H1 (cell line): ENCODE results near the gene HELT. TPM values are rescaled to one million over a fixed set of nuclear protein-coding genes. Genes with fewer than 3 reads are reported as not detected.

Experiments
- CTCF ChIA-PET: fragments of 300-600 bp; sonication (Branson Sonifier 250); formaldehyde crosslinking; loops from one replicate; lab custom pipeline; 2021; ENCODE audit not compliant: partially characterized antibody; lab: Charles Lee
- POLR2A ChIA-PET: fragments of 300-600 bp; sonication (Branson Sonifier 250); formaldehyde crosslinking; loops from one replicate; lab custom pipeline; 2021; ENCODE audit warnings: inconsistent platforms; ENCODE audit not compliant: partially characterized antibody; lab: Charles Lee
- DNase-seq, 2 experiments: peaks; one replicate each; pipeline versions ENCODE4 v3.0.0 to v3.0.0-alpha.2; 2010 to 2022; ENCODE audit warnings: low spot score in 2 of 2, low read depth in 1 of 2, mixed read lengths in 1 of 2
- FAIRE-seq: peaks from 2 replicates; lab custom pipeline; 2011; peaks lifted over from hg19 to GRCh38; lab: Jason Lieb, UNC
- H2AFZ ChIP-seq: 2 replicates; pipeline ENCODE4 v1.8.1; 2012; ENCODE audit warnings: low read length, inconsistent platforms
- H2AK5ac ChIP-seq: 2 replicates; pipeline ENCODE4 v1.6.1; 2013; ENCODE audit warnings: low read depth, low read length
- H2BK120ac ChIP-seq: replicated peaks from 2 replicates; pipeline ENCODE3; 2013; ENCODE audit warnings: low read depth, low read length, inconsistent platforms
- H2BK12ac ChIP-seq: 2 replicates; pipeline ENCODE4 v1.6.1; 2013; ENCODE audit warnings: low read depth, low read length
- H2BK15ac ChIP-seq: 2 replicates; pipeline ENCODE4 v1.6.1; 2013; ENCODE audit warnings: low read length
- H2BK20ac ChIP-seq: 2 replicates; pipeline ENCODE4 v1.6.1; 2013; ENCODE audit warnings: low read length
- H2BK5ac ChIP-seq: 2 replicates; pipeline ENCODE4 v1.6.1; 2013; ENCODE audit warnings: low read depth, low read length
- H3K14ac ChIP-seq: 2 replicates; pipeline ENCODE4 v1.6.1; 2013; ENCODE audit warnings: inconsistent platforms; ENCODE audit not compliant: insufficient read length
- H3K18ac ChIP-seq: 2 replicates; pipeline ENCODE4 v1.6.1; 2013; ENCODE audit warnings: low read length; ENCODE audit errors: extremely low read depth
- H3K23ac ChIP-seq: 2 replicates; pipeline ENCODE4 v1.6.1; 2013; ENCODE audit warnings: inconsistent platforms; ENCODE audit not compliant: insufficient read length
- H3K23me2 ChIP-seq: 2 replicates; pipeline ENCODE4 v1.6.1; 2013; ENCODE audit warnings: low read depth, low read length
- H3K27ac ChIP-seq: 2 replicates; pipeline ENCODE4 v1.6.1; 2011; ENCODE audit warnings: low read depth, low read length, inconsistent platforms
- H3K27me3 ChIP-seq, 4 experiments: replicated peaks in 1 of 4; 1 replicate in 1 of 4; 2 replicates in 3 of 4; pipeline versions ENCODE4 v1.6.1 to v1.8.1; 2011 to 2013; ENCODE audit warnings: low read length in 3 of 4, mild to moderate bottlenecking in 3 of 4, inconsistent platforms in 2 of 4, mixed read lengths in 2 of 4, moderate library complexity in 1 of 4; ENCODE audit not compliant: control insufficient read depth in 3 of 4, insufficient read depth in 3 of 4; ENCODE audit errors: extremely low read depth in 1 of 4
- H3K36me3 ChIP-seq, 4 experiments: 2 replicates each; pipeline versions ENCODE4 v1.6.1 to v1.8.1; 2011 to 2013; ENCODE audit warnings: mild to moderate bottlenecking in 4 of 4, low read length in 3 of 4, moderate library complexity in 2 of 4, control low read depth in 1 of 4, inconsistent platforms in 1 of 4; ENCODE audit not compliant: insufficient read depth in 4 of 4, control insufficient read depth in 2 of 4
- H3K4ac ChIP-seq: replicated peaks from 2 replicates; pipeline ENCODE3; 2013; ENCODE audit warnings: low read length, low read depth, mixed read lengths, inconsistent platforms; ENCODE audit not compliant: insufficient read length
- H3K4me1 ChIP-seq, 4 experiments: replicated peaks in 1 of 4; 1 replicate in 1 of 4; 2 replicates in 3 of 4; pipeline versions ENCODE4 v1.6.1 to v1.8.1; 2011 to 2013; ENCODE audit warnings: low read length in 3 of 4, inconsistent platforms in 2 of 4, mixed read lengths in 1 of 4; ENCODE audit not compliant: insufficient read depth in 4 of 4, control insufficient read depth in 3 of 4
- H3K4me2 ChIP-seq, 2 experiments: 2 replicates each; pipeline versions ENCODE4 v1.6.1 to v1.8.1; 2011 to 2013; ENCODE audit warnings: low read depth in 2 of 2, low read length in 2 of 2, control low read depth in 1 of 2, inconsistent platforms in 1 of 2, mild to moderate bottlenecking in 1 of 2; ENCODE audit not compliant: insufficient read depth in 1 of 2
- H3K4me3 ChIP-seq, 4 experiments: fragments of 200-600, 300-600 bp in 1 of 4; sonication (generic), shearing (Covaris generic), sonication (Bioruptor Twin) in 1 of 4; 2 replicates each; pipeline versions ENCODE4 v1.5.1 to v1.8.1; 2011 to 2016; ENCODE audit warnings: low read length in 4 of 4, low read depth in 3 of 4, control low read depth in 2 of 4, inconsistent platforms in 2 of 4, mild to moderate bottlenecking in 2 of 4, mixed read lengths in 1 of 4, moderate library complexity in 1 of 4; ENCODE audit not compliant: insufficient read depth in 2 of 4; ENCODE audit errors: extremely low read depth in 1 of 4
- H3K56ac ChIP-seq: replicated peaks from 2 replicates; pipeline ENCODE3; 2013; ENCODE audit warnings: low read depth, mild to moderate bottlenecking, mixed read lengths, low read length, inconsistent platforms; ENCODE audit not compliant: insufficient read length
- H3K79me1 ChIP-seq: 2 replicates; pipeline ENCODE4 v1.6.1; 2013; ENCODE audit warnings: low read depth, low read length, control low read depth
- H3K79me2 ChIP-seq, 2 experiments: 2 replicates each; pipeline versions ENCODE4 v1.6.1 to v1.8.1; 2012 to 2013; ENCODE audit warnings: low read length in 2 of 2, mild to moderate bottlenecking in 2 of 2, inconsistent platforms in 1 of 2; ENCODE audit not compliant: insufficient read depth in 2 of 2, control insufficient read depth in 1 of 2
- H3K9ac ChIP-seq, 4 experiments: replicated peaks in 1 of 4; 1 replicate in 1 of 4; 2 replicates in 3 of 4; pipeline versions ENCODE4 v1.6.1 to v1.8.1; 2011 to 2013; ENCODE audit warnings: low read depth in 3 of 4, low read length in 3 of 4, control low read depth in 2 of 4, mild to moderate bottlenecking in 2 of 4, moderate library complexity in 2 of 4, inconsistent platforms in 1 of 4; ENCODE audit errors: extremely low read depth in 1 of 4
- H3K9me3 ChIP-seq, 2 experiments: 2 replicates each; pipeline versions ENCODE4 v1.6.1 to v1.8.1; 2012 to 2013; ENCODE audit warnings: mild to moderate bottlenecking in 2 of 2, moderate library complexity in 2 of 2, control low read depth in 1 of 2, inconsistent platforms in 1 of 2, low read depth in 1 of 2, low read length in 1 of 2, mixed read lengths in 1 of 2; ENCODE audit not compliant: insufficient read depth in 2 of 2
- H4K20me1 ChIP-seq, 2 experiments: replicated peaks in 1 of 2; 2 replicates each; pipeline versions ENCODE3 to v1.8.1; 2011 to 2013; ENCODE audit warnings: inconsistent platforms in 2 of 2, low read length in 2 of 2, mild to moderate bottlenecking in 1 of 2; ENCODE audit not compliant: insufficient read depth in 2 of 2, control insufficient read depth in 1 of 2
- H4K5ac ChIP-seq: 2 replicates; pipeline ENCODE4 v1.6.1; 2013; ENCODE audit warnings: low read length, low read depth, mixed read lengths, inconsistent platforms; ENCODE audit not compliant: insufficient read length
- H4K8ac ChIP-seq: 2 replicates; pipeline ENCODE4 v1.8.0; 2013; ENCODE audit warnings: mild to moderate bottlenecking, moderate library complexity, low read length, inconsistent platforms; ENCODE audit not compliant: insufficient read depth; ENCODE audit errors: extremely low read depth
- H4K91ac ChIP-seq: replicated peaks from 2 replicates; pipeline ENCODE3; 2013; ENCODE audit warnings: low read length, mixed read lengths, inconsistent platforms; ENCODE audit not compliant: insufficient read length
- ASH2L ChIP-seq: fragments of 200-600, 300-600 bp; sonication (generic); IDR thresholded peaks from one replicate; pipeline ENCODE4 v1.7.1; 2017; ENCODE audit warnings: low read length
- HDAC2 ChIP-seq, 2 experiments: fragments of 300-600 bp in 1 of 2; sonication (generic) in 1 of 2; IDR thresholded peaks; 2 replicates each; pipeline ENCODE4 v1.6.1; 2011 to 2012; ENCODE audit warnings: low read depth in 2 of 2, low read length in 2 of 2, mild to moderate bottlenecking in 2 of 2, moderate library complexity in 2 of 2, borderline replicate concordance in 1 of 2, inconsistent platforms in 1 of 2
- KDM4A ChIP-seq: IDR thresholded peaks from one replicate; pipeline ENCODE4 v1.7.1; 2012; ENCODE audit warnings: low read depth, mild to moderate bottlenecking, moderate library complexity, low read length, inconsistent platforms; ENCODE audit not compliant: severe bottlenecking
- RNF2 ChIP-seq: fragments of 200-900, 300-1000 bp; sonication (generic); IDR thresholded peaks from 2 replicates; pipeline ENCODE4 v1.7.1; 2016; ENCODE audit warnings: borderline replicate concordance, low read depth, mild to moderate bottlenecking, antibody characterized with exemption, low read length; ENCODE audit not compliant: poor library complexity, severe bottlenecking; ENCODE audit errors: missing control alignments
- SP2 ChIP-seq: IDR thresholded peaks from 2 replicates; pipeline ENCODE4 v1.6.1; 2012; ENCODE audit warnings: mild to moderate bottlenecking, low read length, inconsistent platforms
- SUZ12 ChIP-seq: fragments of 200-600 bp; sonication (generic); IDR thresholded peaks from 2 replicates; pipeline ENCODE4 v1.6.1; 2012; ENCODE audit warnings: mild to moderate bottlenecking, inconsistent platforms, low read length, moderate library complexity, mixed read lengths
- TBP ChIP-seq: IDR thresholded peaks from 2 replicates; pipeline ENCODE4 v1.6.1; 2011; ENCODE audit warnings: low read depth, low read length, improper control_type of control experiment
- TCF12 ChIP-seq: IDR thresholded peaks from 2 replicates; pipeline ENCODE4 v1.6.1; 2011; ENCODE audit warnings: low read depth, mild to moderate bottlenecking, low read length
- TEAD4 ChIP-seq: IDR thresholded peaks from 2 replicates; pipeline ENCODE4 v1.6.1; 2012; ENCODE audit warnings: low read depth, low read length, inconsistent platforms, mixed read lengths
- WGBS, 2 experiments: shearing (Covaris generic) in 1 of 2; methylation state at CpG; one replicate each; pipeline versions ENCODE4 v1.1.6 to v1.1.7; 2013 to 2015; ENCODE audit warnings: low lambda C conversion rate in 2 of 2, mixed read lengths in 2 of 2, inconsistent platforms in 1 of 2, low coverage in 1 of 2, missing lambda C conversion rate in 1 of 2; ENCODE audit not compliant: insufficient replicate concordance in 2 of 2, insufficient coverage in 1 of 2, insufficient read length in 1 of 2; ENCODE audit errors: extremely low coverage in 1 of 2, missing lambda C conversion rate in 1 of 2; 5-methylcytosine and 5-hydroxymethylcytosine counted together
- polyA plus RNA-seq, 7 experiments: library from polyadenylated mRNA; depleted of rRNA in 3 of 7; stranded (reverse) in 5 of 7; unstranded in 2 of 7; fragments of >200 nt in 5 of 7; fragments of 200-250 nt in 2 of 7; gene quantifications; 1 replicate in 5 of 7; 2 replicates in 1 of 7; 4 replicates in 1 of 7; pipeline versions ENCODE4 v1.2.1 to v1.2.3, GENCODE V29; 2011 to 2013; ENCODE audit warnings: missing spikeins in 2 of 7, mixed read lengths in 2 of 7
- total RNA-seq: library from RNA; stranded (reverse); fragmentation: NEBNext Ultra II Directional; extraction: Animal tissue kit (Norgen Biotek cat#: 25700); gene quantifications from 2 replicates; pipeline ENCODE4 v1.2.1, GENCODE V29; 2021
- TF ChIP-seq, protein P1 (sequence below): IDR thresholded peaks from 2 replicates; pipeline ENCODE4 v1.6.1; 2011; ENCODE audit warnings: low read depth, mild to moderate bottlenecking, low read length; ENCODE audit not compliant: insufficient read depth

HELT gene
- total and polyA plus RNA-seq, 2 of the 8 experiments (the other 6 are each of a cell fraction or from before 2014, with no cell fraction given) = 0.32 to 0.35 TPM

DNA sequence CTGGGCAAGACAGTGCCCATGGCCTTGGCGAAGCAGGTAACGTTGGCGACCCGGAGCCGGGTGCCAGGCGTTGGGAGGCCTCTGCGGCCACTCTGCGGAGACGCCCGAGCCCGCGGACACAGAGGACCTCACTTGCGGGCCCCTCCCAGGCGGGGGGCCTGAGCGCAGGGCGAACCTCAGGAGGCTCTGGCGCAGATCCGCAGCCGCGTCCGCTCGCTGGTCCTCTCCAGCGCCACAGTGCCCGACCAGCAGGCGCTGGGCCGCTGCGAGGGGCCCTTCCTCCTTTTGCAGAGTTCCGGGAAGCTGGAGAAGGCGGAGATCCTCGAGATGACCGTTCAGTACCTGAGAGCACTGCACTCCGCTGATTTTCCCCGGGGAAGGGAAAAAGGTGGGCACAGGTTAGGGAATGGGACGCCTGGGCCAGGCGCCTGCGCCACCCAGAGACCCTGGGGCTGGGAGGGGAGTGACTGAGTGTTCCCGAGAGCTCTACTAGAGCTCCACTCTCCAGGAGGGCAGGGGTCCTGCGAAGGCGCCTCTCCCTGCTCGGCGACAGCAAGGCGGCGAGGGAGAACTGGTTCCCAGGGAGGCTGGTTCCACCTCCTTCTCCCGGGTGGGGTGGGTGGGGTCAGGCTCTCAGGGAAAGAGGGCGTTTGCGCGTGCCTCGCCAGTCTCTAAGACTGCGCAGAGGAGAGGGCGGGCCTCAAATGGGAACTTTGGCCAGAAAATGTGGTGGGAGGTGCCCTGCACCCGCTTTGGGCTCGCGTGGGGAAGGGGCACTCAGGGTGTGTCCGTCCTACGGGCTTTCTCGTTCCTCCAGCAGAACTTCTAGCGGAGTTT lies 1.4 kb downstream of the HELT start:
- Histone ChIP-seq H3K36me3 (no peaks in the 10 kb centered on the region; a peak in 1 of 8 replicates), H2AK5ac (no peak overlapping the region), H2BK12ac (peak overlapping the region; percentile 22; the same call in 1 of the 2 replicates), H3K23me2 (peaks cover 21% of the 10 kb centered on the region; the same call in 1 of the 2 replicates), H4K5ac (no peak overlapping the region), H3K56ac (no peak overlapping the region), H4K91ac (peak overlapping the region; percentile 56), H3K4me1 (peaks cover 0 to 52% (median 29%) of the 10 kb centered on the region in 4 experiments; a peak in 6 of 7 replicates), H3K4me3 (peak overlapping the region; percentile 2 to 53 (median 28)), H3K9me3 (no peaks in the 10 kb centered on the region; a peak in 1 of 4 replicates), H3K14ac (no peak overlapping the region), H3K27me3 (peaks cover 95 to 100% (median 100%) of the 10 kb centered on the region in 4 experiments), H4K20me1 (peaks cover 13 to 19% of the 10 kb centered on the region in 2 experiments), H3K79me1 (no peaks in the 10 kb centered on the region), H2BK120ac (no peak overlapping the region), H3K27ac (no peak overlapping the region), H2BK15ac (no peak overlapping the region), H3K23ac (no peak overlapping the region), H2AFZ (peak overlapping the region; percentile 79; the same call in 1 of the 2 replicates), H3K79me2 (no peaks in the 10 kb centered on the region), H3K4ac (no peak overlapping the region), H3K18ac (no peak overlapping the region; the same call in 1 of the 2 replicates), H4K8ac (peak overlapping the region; percentile 47), H2BK5ac (no peak overlapping the region), H3K4me2 (peak overlapping the region; percentile 80 to 92), H2BK20ac (no peak overlapping the region), H3K9ac (no peak overlapping the region)
- no peak for FAIRE-seq
- CTCF ChIA-PET = interaction anchor here (0.6 to 4.2 kb wide), 6 partner anchors 12 to 91 kb away, joined by 3 to 23 read pairs (median 4); no protein-coding TSS in a partner anchor
- POLR2A ChIA-PET = interaction anchor here (1.2 to 1.8 kb wide), 6 partner anchors 79 to 377 kb away, joined by 3 to 6 read pairs (median 4); partner anchors contain the start of genes ANKRD37 and SLC25A4
- DNase-seq = no peak
- 1% methylated on average over 45 of the region's 57 CpGs; no CpG with 5 or more reads in 1 of the 2 experiments for WGBS, 2 experiments
- TF ChIP-seq ASH2L = no peak
- no peak for TF ChIP-seq HDAC2 (IDR thresholded peaks at IDR 0.05; ENCODE audit: borderline replicate concordance in 1 of 2, low read depth in 2 of 2, low read length in 2 of 2)
- TF ChIP-seq RNF2 = no peak
- TF ChIP-seq, protein P1, sequence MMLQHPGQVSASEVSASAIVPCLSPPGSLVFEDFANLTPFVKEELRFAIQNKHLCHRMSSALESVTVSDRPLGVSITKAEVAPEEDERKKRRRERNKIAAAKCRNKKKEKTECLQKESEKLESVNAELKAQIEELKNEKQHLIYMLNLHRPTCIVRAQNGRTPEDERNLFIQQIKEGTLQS = no peak
- TF ChIP-seq TEAD4 = no peak
- TF ChIP-seq SP2 = no peak
- no peak for TF ChIP-seq TBP
- no peak for TF ChIP-seq TCF12
- peak; percentile 41 for TF ChIP-seq KDM4A
- TF ChIP-seq SUZ12 = peak; percentile 82
